Measurements from ENCODE around the gene NUF2. TPM values are rescaled to one million over a fixed set of nuclear protein-coding genes. Genes with fewer than 3 reads are reported as not detected.

NUF2 gene
- total RNA-seq, 1 donor from 2014 or later = not detected

DNA sequence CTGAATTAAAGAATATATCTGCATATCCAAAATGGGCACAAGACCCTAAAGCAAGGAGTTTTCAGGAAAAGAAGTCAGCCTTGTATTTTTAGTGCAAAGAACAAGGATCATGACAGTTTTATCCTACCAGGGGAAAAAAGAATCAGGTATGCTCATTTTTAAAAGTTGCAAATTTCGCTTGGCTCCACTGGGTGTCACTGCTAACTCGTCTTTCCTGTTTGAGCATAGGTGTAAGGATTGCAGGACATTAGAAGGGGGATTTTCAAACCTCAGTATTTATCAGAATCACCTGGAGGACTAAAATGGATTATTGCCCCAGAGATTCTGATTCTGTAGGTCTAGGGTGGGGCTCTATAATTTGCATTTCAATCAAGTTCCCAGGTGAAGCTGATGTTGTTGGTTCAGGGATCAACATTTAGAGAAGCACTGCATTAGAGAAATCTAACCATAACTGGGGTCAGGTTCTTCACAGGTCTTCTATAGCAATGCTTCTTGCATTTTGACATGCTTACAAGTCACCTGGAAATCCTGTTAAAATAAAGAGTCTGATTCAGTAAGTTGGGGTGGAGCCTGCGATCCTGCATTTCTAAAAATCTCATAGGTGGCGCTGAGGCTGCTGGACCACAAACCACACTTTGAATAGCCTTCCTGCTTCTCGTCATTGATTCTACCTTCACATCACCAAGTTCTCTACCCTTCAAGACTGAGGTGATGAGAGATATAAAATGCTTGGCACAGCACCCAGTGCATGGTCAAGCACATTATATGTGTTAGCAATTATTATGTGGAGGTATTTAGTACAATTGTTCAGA is 39.6 kb downstream of the NUF2 start:
- intact Hi-C loops (cut with DNase I) = no loop called here
- no peak for DNase-seq (ENCODE audit: low spot score in 2 of 2)
- Histone ChIP-seq H3K4me1 (no peaks in the 10 kb centered on the region), H3K27ac (no peak overlapping the region), H3K36me3 (no peaks in the 10 kb centered on the region), H3K9me3 (no peaks in the 10 kb centered on the region), H3K4me3 (no peak overlapping the region), H3K27me3 (no peaks in the 10 kb centered on the region)
- TF ChIP-seq, protein P1, sequence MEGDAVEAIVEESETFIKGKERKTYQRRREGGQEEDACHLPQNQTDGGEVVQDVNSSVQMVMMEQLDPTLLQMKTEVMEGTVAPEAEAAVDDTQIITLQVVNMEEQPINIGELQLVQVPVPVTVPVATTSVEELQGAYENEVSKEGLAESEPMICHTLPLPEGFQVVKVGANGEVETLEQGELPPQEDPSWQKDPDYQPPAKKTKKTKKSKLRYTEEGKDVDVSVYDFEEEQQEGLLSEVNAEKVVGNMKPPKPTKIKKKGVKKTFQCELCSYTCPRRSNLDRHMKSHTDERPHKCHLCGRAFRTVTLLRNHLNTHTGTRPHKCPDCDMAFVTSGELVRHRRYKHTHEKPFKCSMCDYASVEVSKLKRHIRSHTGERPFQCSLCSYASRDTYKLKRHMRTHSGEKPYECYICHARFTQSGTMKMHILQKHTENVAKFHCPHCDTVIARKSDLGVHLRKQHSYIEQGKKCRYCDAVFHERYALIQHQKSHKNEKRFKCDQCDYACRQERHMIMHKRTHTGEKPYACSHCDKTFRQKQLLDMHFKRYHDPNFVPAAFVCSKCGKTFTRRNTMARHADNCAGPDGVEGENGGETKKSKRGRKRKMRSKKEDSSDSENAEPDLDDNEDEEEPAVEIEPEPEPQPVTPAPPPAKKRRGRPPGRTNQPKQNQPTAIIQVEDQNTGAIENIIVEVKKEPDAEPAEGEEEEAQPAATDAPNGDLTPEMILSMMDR (IDR thresholded peaks at IDR 0.05) = no peak

DNA sequence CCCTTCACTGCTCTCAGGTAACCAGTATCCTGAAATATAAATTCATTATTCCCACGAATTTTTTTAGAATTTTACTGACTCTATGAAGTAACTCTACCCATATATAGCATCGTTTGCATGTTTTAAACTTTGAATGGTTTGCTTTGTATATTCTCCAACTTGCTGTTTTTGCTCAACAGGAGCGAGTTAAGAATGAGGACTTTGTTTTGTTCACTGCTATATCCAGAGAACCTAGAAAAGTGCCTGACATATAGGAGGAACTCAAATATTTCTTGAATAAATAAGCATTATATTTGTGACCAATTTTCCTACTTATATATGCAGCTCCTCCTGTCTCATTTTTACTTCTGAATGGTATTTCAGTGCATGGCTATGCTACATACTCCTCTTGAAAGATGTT is 43.4 kb downstream of the NUF2 start:
- TF ChIP-seq, protein P1 (IDR thresholded peaks at IDR 0.05) = no peak
- no peak for DNase-seq (ENCODE audit: low spot score in 2 of 2)
- no peaks in the 10 kb centered on the region for H3K27me3 ChIP-seq
- H3K9me3 ChIP-seq = no peaks in the 10 kb centered on the region
- intact Hi-C loops (cut with DNase I) = no loop called here
- H3K36me3 ChIP-seq = no peaks in the 10 kb centered on the region
- H3K4me1 ChIP-seq = no peaks in the 10 kb centered on the region
- H3K4me3 ChIP-seq = no peak overlapping the region
- no peak overlapping the region for H3K27ac ChIP-seq

DNA sequence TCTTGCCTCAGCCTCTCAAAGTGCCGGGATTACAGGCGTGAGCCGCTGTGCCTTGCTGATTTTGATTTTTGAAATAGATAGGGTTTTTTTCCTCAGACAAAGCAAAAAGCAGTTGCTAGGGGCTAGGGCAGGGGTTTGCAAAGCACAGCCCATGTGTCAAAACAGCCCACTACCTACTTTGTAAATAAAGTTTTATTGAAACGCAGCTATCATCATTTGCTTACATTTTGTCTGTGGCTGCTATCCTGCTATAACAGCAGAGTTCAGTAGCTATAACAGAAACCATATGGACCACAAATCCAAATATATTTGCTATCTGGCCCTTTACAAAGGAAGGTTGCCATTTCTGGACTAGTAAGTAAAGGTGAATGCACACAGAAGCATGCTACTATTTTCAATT is 44.8 kb downstream of the NUF2 start:
- H3K4me1 ChIP-seq = no peaks in the 10 kb centered on the region
- H3K4me3 ChIP-seq = no peak overlapping the region
- H3K27me3 ChIP-seq = no peaks in the 10 kb centered on the region
- no peaks in the 10 kb centered on the region for H3K36me3 ChIP-seq
- DNase-seq (ENCODE audit: low spot score in 2 of 2) = no peak
- no peaks in the 10 kb centered on the region for H3K9me3 ChIP-seq
- TF ChIP-seq, protein P1 (IDR thresholded peaks at IDR 0.05) = no peak
- intact Hi-C loops (cut with DNase I) = no loop called here
- H3K27ac ChIP-seq = no peak overlapping the region

DNA sequence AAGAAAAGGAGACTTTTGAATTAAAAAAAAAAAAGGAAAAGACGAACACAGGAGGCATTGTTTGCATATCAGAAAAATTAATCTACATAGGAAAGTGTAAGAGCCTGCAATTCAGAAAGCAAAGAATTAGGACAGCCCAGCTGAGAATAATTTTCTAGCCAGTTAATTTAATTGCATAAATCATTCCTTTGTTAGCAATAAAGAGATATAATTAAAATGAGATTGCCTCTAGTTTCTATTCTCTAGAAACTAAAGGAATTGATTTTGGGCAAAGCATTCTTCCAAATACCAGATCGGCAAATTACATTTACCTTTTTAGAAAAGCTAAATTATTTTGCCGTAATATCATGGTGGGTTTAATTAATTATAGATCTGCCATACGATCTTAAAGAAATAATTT is 46.0 kb downstream of the NUF2 start:
- no peaks in the 10 kb centered on the region for H3K9me3 ChIP-seq
- H3K27me3 ChIP-seq = no peaks in the 10 kb centered on the region
- intact Hi-C loops (cut with DNase I) = no loop called here
- no peaks in the 10 kb centered on the region for H3K36me3 ChIP-seq
- H3K4me1 ChIP-seq = no peaks in the 10 kb centered on the region
- no peak overlapping the region for H3K27ac ChIP-seq
- TF ChIP-seq, protein P1 (IDR thresholded peaks at IDR 0.05) = no peak
- no peak for DNase-seq (ENCODE audit: low spot score in 2 of 2)
- H3K4me3 ChIP-seq = no peak overlapping the region

DNA sequence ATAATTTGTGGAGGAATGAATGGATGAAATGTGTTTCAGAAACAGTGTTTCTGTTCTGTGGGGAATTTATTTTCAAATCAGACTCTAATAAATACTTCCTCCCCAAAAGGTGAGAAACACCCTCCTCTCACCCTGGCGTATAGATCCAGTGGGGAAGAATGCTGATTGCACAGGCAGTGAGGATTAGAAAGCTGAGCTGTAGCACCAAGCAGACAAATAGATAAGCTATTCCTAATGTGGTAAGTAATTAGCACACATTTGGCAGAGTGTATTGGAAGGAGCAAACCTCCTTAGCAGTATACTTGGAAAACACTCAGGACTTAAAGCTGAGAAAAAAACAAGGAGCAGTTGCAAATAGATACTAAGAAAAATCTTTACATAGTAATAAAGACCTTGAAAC is 50.8 kb downstream of the NUF2 start:
- H3K27ac ChIP-seq = no peak overlapping the region
- DNase-seq (ENCODE audit: low spot score in 2 of 2) = no peak
- TF ChIP-seq, protein P1 (IDR thresholded peaks at IDR 0.05) = no peak
- H3K9me3 ChIP-seq = no peaks in the 10 kb centered on the region
- H3K4me1 ChIP-seq = no peaks in the 10 kb centered on the region
- no peaks in the 10 kb centered on the region for H3K27me3 ChIP-seq
- H3K4me3 ChIP-seq = no peak overlapping the region
- intact Hi-C loops (cut with DNase I) = no loop called here
- H3K36me3 ChIP-seq = no peaks in the 10 kb centered on the region

Measured in ascending aorta (tissue), 2 donors.